NCI-H2107 (cell line): Measurements from ENCODE around the gene ITGA8.
"Not testable (repeated sequence)": the region's sequence is repeated elsewhere in the genome, so short reads cannot be mapped to it uniquely, and the experiment has no call there.

Source experiments
- DNase-seq: peaks from one replicate; lab custom pipeline; 2025; lab: John Stamatoyannopoulos, UW

The ITGA8 gene

DNA sequence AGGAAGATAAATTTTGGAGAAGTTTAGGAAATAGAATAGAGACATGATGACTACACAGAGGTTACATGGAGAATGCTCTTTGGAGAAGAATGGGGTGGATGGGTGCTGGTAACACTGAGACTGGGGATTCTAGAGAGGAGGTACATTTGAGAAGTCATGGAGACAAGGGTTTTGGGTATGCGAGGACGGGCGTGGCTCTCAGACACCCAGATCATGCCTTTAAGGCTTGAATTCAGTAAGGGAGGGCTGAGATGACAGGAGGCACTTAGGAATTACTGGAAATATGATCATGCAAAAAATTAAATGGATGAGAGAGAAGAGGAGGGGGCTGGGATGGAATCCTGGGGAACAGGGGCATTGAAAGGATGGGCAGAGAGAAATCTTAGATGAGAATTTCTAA lies 168.8 kb downstream of the ITGA8 start:
- no peak for DNase-seq

DNA sequence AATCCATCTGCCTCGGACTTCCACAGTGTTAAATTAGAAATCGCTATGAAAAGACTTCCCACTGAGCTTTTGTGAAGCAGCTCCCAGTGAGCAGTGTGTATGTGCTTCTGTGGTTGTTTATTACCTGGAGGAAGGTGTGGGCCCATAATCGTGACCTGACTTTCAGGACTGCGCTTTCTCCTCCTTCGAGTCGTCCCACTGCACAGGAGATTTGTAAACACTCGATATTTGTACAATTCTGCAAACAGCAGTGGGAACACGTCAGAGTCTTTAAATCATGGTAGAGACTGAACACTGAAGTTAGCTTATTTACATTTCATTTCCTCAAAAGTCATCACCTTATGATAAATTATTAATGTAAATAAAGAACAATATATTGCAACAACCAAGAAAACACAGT lies 171.4 kb downstream of the ITGA8 start:
- DNase-seq, result no peak

DNA sequence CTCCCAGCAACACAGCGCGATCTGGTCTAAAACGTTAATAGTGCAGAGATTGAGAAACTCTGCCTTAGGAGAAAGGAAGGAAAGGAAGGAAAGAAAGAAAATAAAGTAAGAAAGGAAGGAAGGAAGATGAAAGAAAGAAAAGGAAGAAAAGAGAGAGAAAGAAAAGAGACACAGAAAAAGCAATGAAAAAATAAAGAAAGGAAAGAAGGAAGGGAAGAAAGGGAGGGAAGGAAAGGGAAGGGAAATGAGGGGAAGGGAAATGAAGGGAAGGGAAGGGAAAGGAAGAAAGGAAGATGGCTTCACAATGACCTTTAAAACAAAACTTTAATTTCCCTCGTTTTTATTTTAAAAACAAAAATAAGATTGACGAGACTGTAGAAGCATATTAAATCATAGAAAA lies 173.1 kb downstream of the ITGA8 start:
- no peak for DNase-seq

DNA sequence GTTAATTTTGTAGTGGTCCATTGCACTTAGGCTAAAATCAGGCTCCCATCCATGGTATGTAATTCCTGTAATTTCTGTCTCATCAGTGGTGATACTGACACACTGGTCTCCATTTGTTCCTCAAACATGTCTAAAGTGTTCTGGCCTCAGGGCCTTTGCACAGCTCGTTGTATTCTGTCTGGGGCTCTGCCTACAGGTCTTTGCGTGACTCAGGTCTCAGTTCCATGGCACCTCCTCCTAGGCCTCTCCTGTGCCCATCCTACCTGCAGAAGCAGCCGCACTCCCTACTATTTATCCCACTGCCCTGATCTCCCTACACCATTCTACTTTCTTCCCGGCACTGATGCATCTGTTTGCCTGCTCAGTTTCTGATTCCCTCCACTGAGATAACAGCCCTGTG lies 173.8 kb downstream of the ITGA8 start:
- no peak for DNase-seq

DNA sequence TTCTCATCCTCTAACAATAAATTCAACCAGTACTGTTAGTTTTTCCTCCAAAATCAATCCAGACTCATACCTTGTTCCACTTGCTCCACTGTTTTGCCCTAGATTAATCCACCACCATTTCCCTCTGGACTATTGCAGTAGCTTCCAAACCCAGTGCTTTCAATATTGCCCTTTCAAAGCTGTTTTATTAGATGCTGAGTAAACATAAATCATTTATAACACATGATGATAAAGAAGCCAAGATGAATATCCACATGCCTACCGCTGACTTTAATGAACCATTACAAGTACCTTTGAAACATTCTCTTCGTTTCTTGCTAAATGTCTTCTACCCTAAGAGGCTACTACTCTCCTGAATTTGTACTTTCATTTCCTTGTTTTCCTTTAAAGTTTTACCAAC lies 174.5 kb downstream of the ITGA8 start:
- DNase-seq, result no peak

DNA sequence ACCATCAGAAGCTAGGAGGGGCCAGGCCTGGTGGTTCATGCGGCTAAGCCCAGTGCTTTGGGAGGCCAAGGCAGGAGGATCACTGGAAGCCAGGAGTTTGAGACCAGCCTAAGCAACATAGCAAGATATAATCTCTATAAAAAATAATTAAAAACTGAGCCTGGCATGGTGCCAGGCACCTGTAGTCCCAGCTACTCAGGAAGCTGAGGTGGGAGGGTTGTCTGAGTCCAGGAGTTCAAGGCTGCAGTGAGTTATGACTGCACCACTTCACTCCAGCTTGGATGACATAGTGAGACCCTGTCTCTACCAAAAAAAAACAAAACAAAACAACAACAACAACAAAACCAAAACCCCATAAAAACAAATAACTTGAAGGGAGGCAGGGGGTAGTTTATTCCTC lies 175.7 kb downstream of the ITGA8 start:
- DNase-seq, result no peak

DNA sequence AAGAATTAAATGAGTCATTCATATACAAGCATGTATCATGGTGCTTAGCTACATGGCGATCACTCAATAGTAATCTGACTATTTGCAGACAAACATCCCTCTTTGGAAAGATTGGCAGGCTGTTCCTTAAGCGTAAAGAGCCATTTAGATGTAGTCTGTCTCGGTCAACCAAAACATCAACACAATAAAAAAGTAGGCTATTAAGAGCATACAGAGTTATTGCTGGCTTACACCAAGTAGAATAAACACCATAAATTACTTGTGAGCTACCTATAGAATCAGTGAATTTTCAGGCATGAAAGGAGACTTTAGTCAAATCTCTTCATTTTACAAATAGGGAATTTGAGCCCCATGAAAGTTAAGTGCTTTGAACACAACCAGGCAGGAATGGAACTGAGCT lies 176.9 kb downstream of the ITGA8 start:
- DNase-seq, result no peak

DNA sequence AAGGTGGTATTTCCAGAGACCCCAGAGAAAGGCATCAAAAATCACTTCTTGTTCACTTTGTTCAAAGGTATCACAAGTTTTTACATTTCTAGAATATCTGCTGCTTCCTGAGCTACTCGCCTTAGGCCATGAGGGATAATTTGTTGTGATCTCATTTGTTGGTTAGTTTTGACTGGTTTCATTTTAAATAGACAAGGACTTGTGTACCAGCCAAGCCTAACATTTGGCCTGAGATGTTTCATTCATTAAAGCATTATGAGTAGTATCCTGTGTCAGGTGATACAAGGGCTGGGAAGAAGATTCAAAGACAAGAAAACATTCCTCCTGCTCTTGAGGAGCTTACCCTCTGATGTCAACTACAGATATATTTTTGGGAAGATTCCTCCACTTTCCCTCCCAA lies 178.3 kb downstream of the ITGA8 start:
- no peak for DNase-seq

DNA sequence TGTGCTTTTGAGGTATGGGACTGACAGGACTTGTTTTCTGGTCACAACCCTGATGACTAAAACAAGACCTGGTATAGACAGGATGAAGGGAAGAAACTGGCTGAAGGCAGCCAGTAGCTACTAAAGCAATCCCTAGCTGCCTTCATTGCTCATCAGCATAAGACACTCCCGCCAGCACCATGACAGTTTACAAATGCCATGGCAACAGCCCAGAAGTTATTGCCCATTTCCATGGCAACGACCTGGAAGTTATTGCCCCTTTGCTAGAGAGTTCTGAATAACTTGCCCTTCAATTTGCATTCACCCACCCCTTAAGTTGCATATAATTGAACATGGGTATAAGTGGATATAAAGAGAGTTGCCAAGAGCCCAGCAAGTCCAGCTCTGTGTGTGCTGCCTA lies 179.0 kb downstream of the ITGA8 start:
- DNase-seq, result no peak

DNA sequence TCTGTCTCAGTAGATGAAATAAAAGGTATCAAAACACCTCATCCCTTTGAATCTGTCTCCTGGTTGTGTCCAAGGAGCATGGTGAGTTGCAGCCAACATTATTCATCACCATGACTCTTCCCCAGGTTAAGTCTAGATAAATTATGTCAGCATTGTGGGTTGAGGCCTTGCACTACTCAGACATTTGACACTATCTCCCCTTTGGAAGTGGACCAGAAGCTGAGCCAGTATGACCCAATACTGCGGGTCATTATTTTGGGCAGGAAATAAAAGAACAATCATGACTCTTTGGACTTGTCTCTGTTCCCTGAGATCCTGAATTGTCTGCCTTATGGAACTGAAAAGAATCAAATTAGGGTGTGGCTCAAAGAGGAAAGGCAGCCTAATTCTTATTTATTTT lies 180.5 kb downstream of the ITGA8 start:
- no peak for DNase-seq

DNA sequence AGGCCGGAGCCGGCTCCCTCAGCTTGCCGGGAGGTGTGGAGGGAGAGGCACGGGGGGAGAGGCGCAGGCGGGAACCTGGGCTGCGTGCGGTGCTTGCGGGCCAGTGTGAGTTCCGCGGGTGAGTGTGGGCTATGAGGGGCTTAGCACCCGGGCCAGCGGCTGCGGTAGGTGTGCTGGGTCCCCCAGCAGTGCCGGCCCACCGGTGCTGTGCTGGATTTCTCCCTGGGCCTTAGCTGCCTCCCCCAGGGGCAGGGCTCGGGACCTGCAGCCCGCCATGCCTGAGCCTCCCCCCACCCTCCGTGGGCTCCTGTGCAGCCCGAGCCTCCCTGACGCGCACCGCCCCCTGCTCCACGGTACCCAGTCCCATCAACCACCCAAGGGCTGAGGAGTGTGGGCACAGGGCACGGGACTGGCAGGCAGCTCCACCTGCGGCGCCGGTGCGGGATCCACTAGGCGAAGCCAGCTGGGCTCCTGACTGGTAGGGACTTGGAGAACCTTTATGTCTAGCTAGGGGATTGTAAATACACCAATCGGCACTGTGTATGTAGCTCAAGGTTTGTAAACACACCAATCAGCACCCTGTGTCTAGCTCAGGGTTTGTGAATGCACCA lies 184.7 kb downstream of the ITGA8 start:
- DNase-seq, result not testable (repeated sequence)

DNA sequence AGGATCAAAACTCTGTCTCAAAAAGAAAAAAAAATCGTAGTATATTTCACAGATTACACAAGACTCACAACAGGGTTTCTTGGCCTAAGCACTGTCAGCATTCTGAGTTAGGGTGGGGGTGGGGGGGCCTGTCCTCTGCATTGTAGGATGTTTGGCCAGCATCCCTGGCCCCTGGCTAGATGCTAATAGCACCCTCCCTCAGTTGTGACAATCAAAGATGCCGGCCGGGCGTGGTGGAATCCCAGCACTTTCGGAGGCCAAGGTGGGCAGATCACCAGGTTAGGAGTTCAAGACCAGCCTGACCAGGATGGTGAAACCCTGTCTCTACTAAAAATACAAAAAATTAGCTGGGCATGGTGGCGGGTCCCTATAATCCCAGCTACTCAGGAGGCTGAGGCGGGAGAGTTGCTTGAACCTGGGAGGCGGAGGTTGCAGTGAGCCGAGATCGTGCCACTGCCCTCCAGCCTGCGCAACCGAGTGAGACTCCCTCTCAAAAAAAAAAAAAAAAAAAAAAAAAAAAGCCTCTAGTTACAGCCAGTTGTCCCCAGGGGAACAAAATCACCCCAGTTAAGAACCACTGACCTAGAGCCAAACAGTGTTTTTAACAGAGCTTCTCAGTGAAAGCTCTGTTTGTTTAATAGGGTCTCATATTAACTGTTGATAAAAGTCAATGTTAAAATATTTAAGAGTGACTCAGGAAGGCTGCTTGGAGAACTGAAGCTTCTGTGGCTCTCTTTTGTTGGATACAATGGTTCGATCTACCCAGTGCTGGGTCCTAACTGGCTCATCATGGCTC lies 187.6 kb downstream of the ITGA8 start:
- no peak for DNase-seq

DNA sequence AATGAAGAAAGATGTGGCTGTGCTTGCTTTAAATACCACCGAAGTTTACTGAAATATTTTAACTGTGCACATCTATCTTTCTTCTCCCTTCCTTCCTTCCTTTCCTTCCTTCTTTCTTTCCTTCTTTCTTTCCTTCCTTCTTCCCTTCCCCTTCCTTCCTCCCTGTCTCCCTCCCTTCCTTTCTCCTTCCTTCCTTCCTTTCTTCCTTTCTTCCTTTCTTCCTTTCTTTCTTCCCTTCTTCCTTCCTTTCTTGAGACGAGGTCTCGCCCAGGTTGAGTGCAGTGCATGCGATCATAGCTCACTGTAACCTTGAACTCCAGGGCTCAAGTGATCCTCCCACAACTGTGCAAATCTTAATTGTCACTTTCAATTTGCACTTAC lies 190.9 kb downstream of the ITGA8 start:
- DNase-seq, result no peak

DNA sequence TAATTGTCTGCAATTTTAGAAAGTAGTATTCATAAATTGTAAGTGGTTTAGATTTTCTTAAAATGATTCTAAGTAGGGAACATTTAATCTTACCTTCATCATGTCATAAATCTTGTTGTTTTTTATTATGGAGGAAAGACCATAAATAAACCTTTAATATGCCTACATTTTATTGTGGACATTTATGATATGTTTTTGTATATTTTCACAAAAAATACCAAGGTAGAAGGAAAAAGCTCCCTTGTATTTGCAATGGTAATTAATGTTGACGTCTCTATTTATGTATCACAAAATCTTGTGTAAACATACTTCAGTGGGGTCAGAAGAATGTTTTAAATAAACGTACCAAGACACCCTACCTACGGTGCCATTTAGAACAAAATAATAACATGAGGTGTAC lies 193.0 kb downstream of the ITGA8 start:
- no peak for DNase-seq

DNA sequence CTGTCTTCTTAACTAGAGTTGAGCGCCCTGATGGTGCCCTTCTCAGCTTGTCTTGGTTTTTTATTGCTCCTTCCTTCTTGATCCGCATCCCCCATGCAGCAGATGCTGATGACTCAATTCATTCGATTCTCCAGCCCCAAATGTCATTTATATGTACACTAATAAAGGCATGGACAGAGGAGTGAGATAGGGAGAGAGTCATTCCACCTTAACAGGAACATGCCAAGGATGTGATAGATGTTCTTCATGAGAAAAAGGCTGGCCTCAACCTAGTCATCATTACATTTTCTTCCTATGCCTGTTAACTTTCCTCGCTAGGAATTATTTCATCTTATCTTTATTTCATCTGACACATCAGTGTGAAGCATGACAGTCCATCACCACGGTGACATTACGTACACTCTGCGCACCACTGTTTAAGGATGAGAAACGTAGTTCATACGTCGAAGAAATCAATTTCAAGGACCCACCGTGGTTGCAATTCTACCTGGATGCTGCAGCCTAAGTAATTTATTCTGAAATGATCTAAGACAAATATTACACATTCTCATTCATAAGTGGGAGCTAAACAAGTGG lies 198.3 kb downstream of the ITGA8 start:
- DNase-seq, result no peak

DNA sequence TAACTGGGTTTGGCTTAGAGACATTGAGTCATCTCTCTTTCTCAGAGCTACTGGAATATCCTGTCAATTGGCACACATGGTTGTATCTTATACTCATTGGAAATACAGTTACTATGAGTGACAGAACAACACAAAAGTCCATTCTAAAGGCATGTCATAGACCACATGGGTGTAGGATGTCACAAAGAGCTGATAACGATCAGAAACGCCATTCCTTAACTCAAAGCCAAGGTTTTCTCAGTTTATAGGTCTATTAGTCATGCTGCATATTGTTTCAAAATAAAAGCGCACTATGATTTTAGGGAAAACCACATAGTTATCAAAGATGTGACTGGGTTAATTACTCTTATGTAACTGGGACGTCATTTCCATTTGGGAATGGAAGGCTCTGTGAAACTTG lies 201.5 kb downstream of the ITGA8 start:
- DNase-seq, result no peak

DNA sequence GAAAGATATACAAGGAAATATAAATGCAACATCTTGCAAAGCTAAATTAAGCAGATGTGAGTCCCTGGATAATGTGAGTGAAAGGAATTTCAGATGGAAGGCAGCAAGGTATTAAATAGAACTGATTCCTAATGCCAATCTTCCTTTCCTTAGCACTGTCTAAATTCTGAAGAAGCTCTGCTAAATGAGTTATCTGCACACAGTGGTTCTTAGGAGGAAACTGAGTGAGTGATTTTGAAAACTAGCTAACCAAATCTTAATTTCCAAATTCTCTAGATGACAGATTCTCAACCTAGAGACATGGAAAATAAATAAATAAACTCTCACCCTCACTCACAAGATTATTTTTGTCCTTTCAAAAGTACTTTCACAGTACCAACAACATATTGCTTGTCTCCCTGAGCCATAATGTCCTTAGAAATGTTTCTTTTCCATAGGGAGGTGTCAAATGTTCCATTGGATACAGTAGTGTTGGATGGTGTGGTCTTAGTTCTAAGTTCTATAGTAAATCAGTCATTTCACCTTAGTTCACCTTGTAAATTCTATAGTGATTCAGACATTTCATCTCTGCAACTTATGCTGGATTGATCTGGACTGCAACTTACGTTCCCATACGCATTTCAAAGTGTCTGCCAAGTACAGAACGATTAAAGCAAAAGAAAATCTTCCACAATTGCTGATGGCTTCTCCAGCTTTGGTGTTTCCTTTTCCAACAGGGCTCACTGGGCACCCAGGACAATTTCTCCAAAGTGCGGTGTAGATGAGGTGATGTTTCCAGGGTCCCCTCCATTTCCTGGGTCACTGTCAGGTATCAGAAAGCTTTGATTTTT lies 203.3 kb downstream of the ITGA8 start:
- no peak for DNase-seq

DNA sequence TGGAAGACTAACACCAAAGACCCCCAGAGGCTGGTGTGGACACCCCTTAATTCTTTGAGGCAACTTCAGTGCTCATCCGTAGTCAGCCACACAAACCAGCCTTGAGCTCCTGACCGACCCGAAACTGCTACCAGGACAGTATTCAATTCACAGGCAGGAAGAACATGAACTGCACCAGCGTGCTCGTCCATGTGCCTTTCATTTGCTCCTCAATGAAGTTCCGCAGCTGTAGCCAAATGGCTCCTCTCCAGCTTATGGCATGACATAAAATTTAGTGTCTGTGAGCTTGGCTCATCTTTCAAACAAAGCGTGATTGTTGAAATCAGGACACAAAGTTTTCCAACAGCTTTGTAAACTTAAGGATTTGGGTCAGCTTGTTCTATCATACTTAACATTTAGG lies 204.5 kb downstream of the ITGA8 start:
- DNase-seq, result no peak

DNA sequence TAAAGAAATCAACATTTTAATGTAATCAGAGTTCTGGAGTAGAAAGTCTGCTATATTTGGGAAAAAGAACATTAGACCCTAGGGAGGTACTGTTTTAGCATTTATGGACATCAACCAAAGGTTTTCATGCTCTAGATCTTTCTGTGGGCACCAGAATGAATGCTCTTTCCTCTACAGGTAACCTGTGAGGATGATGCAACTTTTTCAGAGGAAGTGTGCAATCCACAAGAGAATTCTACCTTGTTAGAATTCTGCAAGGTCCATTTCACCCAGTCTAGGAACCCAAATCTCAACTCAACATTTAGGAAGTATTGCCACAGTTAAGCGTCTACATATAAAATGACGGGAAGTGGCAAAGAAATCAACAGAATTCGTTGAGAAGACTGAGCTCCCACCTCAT lies 208.8 kb downstream of the ITGA8 start:
- no peak for DNase-seq

DNA sequence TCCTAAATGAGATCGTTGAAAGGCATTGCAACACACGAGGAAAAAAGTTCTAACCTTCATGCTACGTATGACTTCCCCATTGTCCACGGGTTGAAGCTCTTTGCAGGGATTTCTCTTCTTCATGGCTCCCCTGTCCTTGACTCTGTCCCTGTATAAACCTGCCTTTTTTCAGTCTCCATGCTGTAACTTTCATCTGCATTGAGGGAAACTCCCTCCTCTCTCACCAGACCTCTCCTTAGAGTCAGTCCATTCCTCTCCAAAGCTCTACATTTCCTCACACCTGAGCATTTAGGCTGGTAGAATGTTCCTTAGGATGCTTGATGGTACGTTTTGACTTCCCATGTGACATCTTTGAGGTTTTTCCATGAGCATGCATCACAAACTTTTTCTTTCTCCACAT lies 214.4 kb downstream of the ITGA8 start:
- no peak for DNase-seq

DNA sequence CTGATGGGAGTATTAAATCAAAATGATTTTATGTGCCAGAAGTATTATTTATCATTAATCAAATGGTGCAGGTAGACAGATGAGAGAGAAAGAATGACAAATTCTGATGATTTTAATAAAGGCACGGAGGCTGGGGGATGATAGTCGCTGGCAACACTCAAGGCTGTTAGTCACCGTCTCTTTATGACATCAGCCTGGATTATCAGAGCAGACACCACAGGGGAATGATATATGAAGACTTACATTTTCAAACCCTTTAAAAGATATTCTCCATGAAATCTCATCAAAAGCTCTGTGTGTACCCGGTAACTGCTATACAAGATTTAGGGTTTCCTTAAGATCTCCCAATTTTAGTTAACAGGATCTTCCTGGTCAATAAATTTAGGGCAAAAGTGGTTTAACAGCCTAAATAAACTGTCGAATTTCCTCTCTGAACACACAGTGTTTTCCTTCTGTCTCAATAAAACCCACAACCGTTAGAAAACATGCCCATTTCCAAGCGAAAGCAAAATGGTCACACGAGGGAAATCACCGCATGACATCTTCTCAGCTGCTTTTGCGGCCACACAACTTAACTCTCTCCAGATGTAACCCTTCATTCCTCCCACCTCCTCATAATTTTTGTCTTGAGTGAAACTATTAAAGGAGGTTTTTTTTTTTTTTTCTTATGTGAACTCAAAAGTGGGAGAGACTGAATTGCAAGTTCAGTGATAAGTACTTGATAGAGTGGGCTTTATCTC lies 215.5 kb downstream of the ITGA8 start:
- DNase-seq, result no peak

DNA sequence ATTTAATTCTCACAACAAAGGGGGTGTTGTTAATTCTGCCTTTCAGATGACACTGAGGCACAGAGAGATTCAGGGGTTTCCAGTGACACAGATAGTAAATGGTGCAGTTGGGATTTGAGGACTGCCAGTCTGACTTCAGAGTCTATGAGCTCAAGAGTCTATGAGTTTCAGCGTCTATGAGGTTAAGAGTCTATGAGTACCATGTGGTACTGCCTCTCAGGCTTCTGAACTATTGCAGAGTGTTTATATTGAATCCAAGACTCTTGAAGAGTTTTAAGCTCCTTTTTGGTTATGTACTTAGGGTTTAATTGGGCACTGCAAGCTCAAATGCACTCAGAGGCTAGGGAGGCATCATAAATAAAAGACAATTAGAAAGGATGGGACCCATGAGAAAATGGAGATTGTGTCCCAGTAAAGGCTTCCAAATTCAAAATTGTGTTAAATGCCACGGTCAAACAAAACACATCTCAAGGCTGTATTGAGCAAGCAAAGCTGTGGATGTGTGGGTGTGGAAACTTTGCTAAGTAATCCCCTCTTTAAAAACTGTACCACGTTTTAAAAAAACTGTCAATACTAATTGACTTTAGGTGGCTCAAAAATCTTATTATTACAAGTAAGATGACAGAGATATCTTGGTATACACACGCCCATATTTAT lies 224.7 kb downstream of the ITGA8 start:
- DNase-seq, result no peak
